Cardiac fibroblast (primary cell): ENCODE measurements around the gene CCDC187.

Experiments
- DNase-seq, 2 donors: peaks; one replicate each; pipeline versions ENCODE4 v3.0.0 to v3.0.0-alpha.2; 2010; ENCODE audit warnings: low read depth in 2 of 2
- H3K4me3 ChIP-seq, 2 donors: replicated peaks in 1 of 2; 1 replicate in 1 of 2; 2 replicates in 1 of 2; pipeline ENCODE4 v1.5.1; 2011; ENCODE audit warnings: low read depth in 2 of 2, low read length in 2 of 2, mild to moderate bottlenecking in 2 of 2, moderate library complexity in 1 of 2
- CTCF ChIP-seq: IDR thresholded peaks from one replicate; pipeline ENCODE4 v1.5.1; 2011; ENCODE audit warnings: low read depth, mild to moderate bottlenecking, low read length, inconsistent platforms

Gene CCDC187

DNA sequence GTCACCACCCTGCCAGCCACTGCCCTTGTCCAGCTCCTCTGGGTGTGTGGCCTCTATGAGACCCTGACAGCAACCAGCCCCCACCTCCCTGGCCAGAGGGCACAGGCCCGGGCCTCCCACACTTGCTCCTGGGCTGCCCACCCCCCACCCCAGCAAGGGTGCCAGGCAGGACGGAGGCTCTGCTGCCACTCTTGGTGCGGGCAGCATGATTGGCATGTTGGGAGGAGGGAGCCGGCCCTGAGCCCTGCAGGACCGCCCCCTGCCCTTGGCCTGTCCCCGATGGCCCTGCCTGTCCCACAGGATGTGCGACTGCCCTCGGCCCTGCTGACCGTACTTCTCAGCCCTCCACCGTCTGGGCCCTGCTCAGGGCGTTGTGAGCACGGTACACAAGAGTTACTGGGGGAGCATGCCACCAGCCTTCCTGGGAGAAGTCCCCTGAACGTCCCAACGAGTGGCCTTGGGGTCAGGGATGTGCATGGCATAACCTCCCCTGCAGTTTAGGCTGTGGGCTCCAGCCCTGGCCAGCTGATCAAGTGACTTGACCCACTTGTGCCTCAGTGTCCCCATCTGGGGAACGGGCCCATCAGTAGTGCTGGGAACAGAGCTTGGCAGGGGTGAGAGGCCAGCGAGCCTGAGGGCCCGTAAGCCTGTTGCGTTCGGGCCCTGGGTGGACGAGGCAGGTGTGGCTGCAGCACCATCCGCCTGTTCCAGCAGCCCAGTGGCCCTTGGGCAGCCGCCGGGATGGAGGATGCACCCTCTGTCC lies 39.4 kb upstream of the CCDC187 start:
- H3K4me3 ChIP-seq = no peak overlapping the region
- no peak for DNase-seq
- no peak for TF ChIP-seq CTCF

- peak; percentile 56 to 71 for DNase-seq
- TF ChIP-seq CTCF = no peak
- H3K4me3 ChIP-seq = no peak overlapping the region
Observed at GRCh38 chr9:136342181-136343120, 38.6 kb upstream of the CCDC187 start.

GRCh38 chr9:136341769-136342168 lies 37.9 kb upstream of the CCDC187 start:
- no peak for DNase-seq
- TF ChIP-seq CTCF = no peak
- no peak overlapping the region for H3K4me3 ChIP-seq

DNA sequence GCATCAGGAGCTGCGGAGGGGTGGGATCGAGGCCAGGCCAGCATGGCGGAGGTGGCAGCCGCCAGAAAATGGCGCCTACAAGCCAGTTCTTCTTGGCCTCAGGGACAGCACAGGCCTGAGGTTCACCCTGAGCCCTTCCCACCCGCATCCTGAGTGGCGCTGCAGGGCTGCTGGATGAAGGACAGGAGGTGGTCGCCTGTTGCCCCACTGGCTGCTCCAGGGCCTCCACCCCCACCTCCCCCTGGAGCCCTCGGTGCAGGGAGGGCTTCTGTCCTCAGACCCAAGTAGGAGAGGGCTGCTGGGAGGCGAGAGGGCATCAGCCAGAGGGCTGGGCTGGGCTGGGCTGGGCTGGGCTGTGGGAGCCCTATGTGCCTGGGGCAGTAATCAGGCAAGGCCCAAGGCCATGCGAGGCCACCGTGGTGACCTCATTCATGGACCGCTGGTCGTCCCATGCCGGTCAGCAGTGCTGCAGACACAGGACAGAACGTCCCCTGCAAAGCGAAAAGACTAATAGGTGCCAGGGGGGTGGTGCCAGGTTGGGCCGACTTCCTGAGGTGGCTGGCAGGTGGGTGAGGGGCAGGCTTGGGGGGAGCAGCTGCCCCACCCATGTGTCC lies 37.3 kb upstream of the CCDC187 start:
- H3K4me3 ChIP-seq = no peak overlapping the region
- no peak for TF ChIP-seq CTCF
- no peak for DNase-seq

- DNase-seq = no peak
- TF ChIP-seq CTCF = no peak
- H3K4me3 ChIP-seq = no peak overlapping the region
Observed at GRCh38 chr9:136340356-136341041, 36.6 kb upstream of the CCDC187 start.

GRCh38 chr9:136339958-136340310 lies 36.0 kb upstream of the CCDC187 start:
- DNase-seq = no peak
- no peak overlapping the region for H3K4me3 ChIP-seq
- TF ChIP-seq CTCF = no peak
